GM23248 (cell line): ENCODE measurements around the gene SLC35D3. TPM values are rescaled to one million over a fixed set of nuclear protein-coding genes. Genes with fewer than 3 reads are reported as not detected.
"Not testable (repeated sequence)": the region's sequence is repeated elsewhere in the genome, so short reads cannot be mapped to it uniquely, and the experiment has no call there.

Experiments used
- DNase-seq: peaks from one replicate; pipeline ENCODE4 v3.0.0-alpha.2; 2015
- H2AFZ ChIP-seq: fragments of 200-600 bp; sonication (generic); 2 replicates; pipeline ENCODE4 v1.6.1; 2016; ENCODE audit warnings: antibody characterized with exemption
- H3F3A ChIP-seq: fragments of 200-600 bp; sonication (generic); 2 replicates; pipeline ENCODE4 v1.6.1; 2016; ENCODE audit warnings: mild to moderate bottlenecking, antibody characterized with exemption, mixed run types; ENCODE audit not compliant: insufficient read depth
- H3K27ac ChIP-seq: fragments of 200-600 bp; sonication (generic); 2 replicates; pipeline ENCODE4 v1.5.1; 2016; ENCODE audit warnings: mild to moderate bottlenecking
- H3K27me3 ChIP-seq: fragments of 200-600 bp; sonication (generic); replicated peaks from 2 replicates; pipeline ENCODE4 v1.6.1; 2016; ENCODE audit warnings: mild to moderate bottlenecking; ENCODE audit not compliant: insufficient read depth
- H3K36me3 ChIP-seq: fragments of 200-600 bp; sonication (generic); 2 replicates; pipeline ENCODE4 v1.6.1; 2016; ENCODE audit warnings: low read depth, mild to moderate bottlenecking
- H3K4me1 ChIP-seq: fragments of 200-600 bp; sonication (generic); 2 replicates; pipeline ENCODE4 v1.6.1; 2016; ENCODE audit warnings: mild to moderate bottlenecking; ENCODE audit not compliant: insufficient read depth
- H3K4me2 ChIP-seq: fragments of 200-600 bp; sonication (generic); one replicate; pipeline ENCODE4 v1.6.1; 2016; ENCODE audit warnings: mild to moderate bottlenecking; ENCODE audit not compliant: unreplicated experiment
- H3K4me3 ChIP-seq: fragments of 200-600 bp; sonication (generic); 2 replicates; pipeline ENCODE4 v1.5.1; 2016; ENCODE audit warnings: mild to moderate bottlenecking
- H3K79me2 ChIP-seq: fragments of 200-600 bp; sonication (generic); 2 replicates; pipeline ENCODE4 v1.6.1; 2016; ENCODE audit warnings: mild to moderate bottlenecking; ENCODE audit not compliant: insufficient read depth
- H3K9ac ChIP-seq: fragments of 200-600 bp; sonication (generic); 2 replicates; pipeline ENCODE4 v1.6.1; 2016; ENCODE audit warnings: mild to moderate bottlenecking
- H3K9me2 ChIP-seq: fragments of 200-600 bp; sonication (generic); 2 replicates; pipeline ENCODE4 v1.6.1; 2016; ENCODE audit warnings: mixed run types, mild to moderate bottlenecking, moderate library complexity; ENCODE audit not compliant: insufficient read depth
- H3K9me3 ChIP-seq: fragments of 200-600 bp; sonication (generic); one replicate; pipeline ENCODE4 v1.6.1; 2017; ENCODE audit warnings: low read depth
- H4K20me1 ChIP-seq: fragments of 200-600 bp; sonication (generic); 2 replicates; pipeline ENCODE4 v1.6.0; 2016; ENCODE audit not compliant: insufficient read depth
- EZH2 ChIP-seq: fragments of 200-600 bp; sonication (generic); IDR thresholded peaks from 2 replicates; pipeline ENCODE4 v1.6.1; 2018; ENCODE audit warnings: antibody characterized with exemption, mild to moderate bottlenecking; ENCODE audit not compliant: insufficient read depth, poor library complexity, severe bottlenecking
- EZH2phosphoT487 ChIP-seq: fragments of 200-600 bp; sonication (generic); IDR thresholded peaks from 2 replicates; pipeline ENCODE4 v1.6.1; 2018; ENCODE audit warnings: antibody characterized with exemption, moderate library complexity, mild to moderate bottlenecking, low read depth; ENCODE audit not compliant: insufficient read depth
- WGBS, 2 experiments: methylation state at CpG; one replicate each; pipeline ENCODE4 v1.1.6; 2015 to 2017; ENCODE audit warnings: low lambda C conversion rate in 2 of 2, low coverage in 1 of 2; ENCODE audit errors: missing lambda C conversion rate in 2 of 2; 5-methylcytosine and 5-hydroxymethylcytosine counted together
- in situ Hi-C: fragments of 300-500 bp; cut with MboI; formaldehyde crosslinking; loops from 2 replicates; pipeline ENCODE4 v1.15.0; 2020
- polyA plus RNA-seq: library from polyadenylated mRNA; unstranded; fragments of >200 nt; fragmentation: Nextera tagmentation; extraction: Ambion mirVana; gene quantifications from 2 replicates; pipeline ENCODE4 v1.2.1, GENCODE V29; 2016
- total RNA-seq: library from RNA; depleted of rRNA; stranded (reverse); fragments of >200 nt; shearing (Covaris generic); gene quantifications from 2 replicates; pipeline ENCODE4 v1.2.3, GENCODE V29; 2014

SLC35D3 gene
- total and polyA plus RNA-seq, 2 experiments from 2014 or later = not detected

DNA sequence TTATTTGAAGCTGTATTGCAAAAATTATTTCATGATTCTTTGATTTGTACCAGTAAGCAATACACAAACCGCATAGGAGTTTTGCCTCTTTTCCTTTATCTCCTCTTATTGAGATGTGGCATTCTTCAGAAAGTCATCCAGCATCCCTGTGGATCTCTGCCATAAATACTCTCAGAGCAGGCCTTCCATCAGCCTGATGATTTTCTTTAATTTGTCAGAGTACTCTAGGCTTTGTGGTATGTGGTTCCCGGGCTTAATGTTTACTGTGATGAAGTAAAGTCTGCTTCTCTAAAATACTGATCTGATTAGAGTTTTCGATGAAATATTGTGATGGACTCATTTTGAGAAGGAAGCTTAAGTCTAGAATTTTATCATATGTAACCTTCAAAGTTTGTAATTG is 31.1 kb upstream of the SLC35D3 start:
- no peaks in the 10 kb centered on the region for H3K4me1 ChIP-seq
- H3K9ac ChIP-seq = no peak overlapping the region
- in situ Hi-C loops = no loop called here
- 96 to 100% methylated on average over 3 of the region's 3 CpGs for WGBS, 2 experiments
- no peak overlapping the region for H3K4me2 ChIP-seq
- H3K79me2 ChIP-seq = no peaks in the 10 kb centered on the region
- H3K9me2 ChIP-seq = no peaks in the 10 kb centered on the region
- H3K27ac ChIP-seq = no peak overlapping the region
- no peak overlapping the region for H2AFZ ChIP-seq
- H3K27me3 ChIP-seq = no peaks in the 10 kb centered on the region
- no peak overlapping the region for H3K4me3 ChIP-seq
- no peak for DNase-seq
- H3K36me3 ChIP-seq = no peaks in the 10 kb centered on the region
- no peaks in the 10 kb centered on the region for H3F3A ChIP-seq
- no peak for TF ChIP-seq EZH2phosphoT487
- TF ChIP-seq EZH2 = no peak
- H4K20me1 ChIP-seq = no peaks in the 10 kb centered on the region
- no peaks in the 10 kb centered on the region for H3K9me3 ChIP-seq

DNA sequence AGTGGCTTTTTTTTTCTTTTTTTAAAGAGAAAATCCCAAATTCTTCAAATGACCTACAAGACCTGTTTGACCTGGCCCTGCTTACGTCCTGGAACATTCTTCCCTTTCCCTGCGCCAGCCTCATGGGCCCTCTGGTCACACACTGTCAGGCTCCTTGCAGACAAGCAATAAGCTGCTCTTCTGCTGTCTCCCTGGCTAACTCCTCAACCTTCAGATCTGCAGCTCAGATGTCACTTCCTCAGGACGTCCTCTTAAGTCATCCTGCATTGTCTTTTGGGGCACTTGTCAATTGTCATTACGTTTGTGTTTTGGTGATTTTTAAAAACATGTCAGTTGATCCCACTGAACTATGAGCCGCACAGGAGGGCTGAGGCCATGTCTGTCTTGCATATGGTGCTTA is 28.9 kb upstream of the SLC35D3 start:
- H4K20me1 ChIP-seq = no peaks in the 10 kb centered on the region
- H3K4me1 ChIP-seq = no peaks in the 10 kb centered on the region
- in situ Hi-C loops = no loop called here
- no peak overlapping the region for H3K4me2 ChIP-seq
- DNase-seq = no peak
- no peak overlapping the region for H3K9ac ChIP-seq
- H3K79me2 ChIP-seq = no peaks in the 10 kb centered on the region
- no peaks in the 10 kb centered on the region for H3K9me3 ChIP-seq
- no peaks in the 10 kb centered on the region for H3K9me2 ChIP-seq
- WGBS, 2 experiments = 73 to 74% methylated on average over 5 of the region's 5 CpGs
- TF ChIP-seq EZH2phosphoT487 (no peak), EZH2 (no peak)
- no peaks in the 10 kb centered on the region for H3K27me3 ChIP-seq
- no peak overlapping the region for H2AFZ ChIP-seq
- H3K4me3 ChIP-seq = no peak overlapping the region
- H3K27ac ChIP-seq = no peak overlapping the region
- no peaks in the 10 kb centered on the region for H3K36me3 ChIP-seq
- no peaks in the 10 kb centered on the region for H3F3A ChIP-seq

DNA sequence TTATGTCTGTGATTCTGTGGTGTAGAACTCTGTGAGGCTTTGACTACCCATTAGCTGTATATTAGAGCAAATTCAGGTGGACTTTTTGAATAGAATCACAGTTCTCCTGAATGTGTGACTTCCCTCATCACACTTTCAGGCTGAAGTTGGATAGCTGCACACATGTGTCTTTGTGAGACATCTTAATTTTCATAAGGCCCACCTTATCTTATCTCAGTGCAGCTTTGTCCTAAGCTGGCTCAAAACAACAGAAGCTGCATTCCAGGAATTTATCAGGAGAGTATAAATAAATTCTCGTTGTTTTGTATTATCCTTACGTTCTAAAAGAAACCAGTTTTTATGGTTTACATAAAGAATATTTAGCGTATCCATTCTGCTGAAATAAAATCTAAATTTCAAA is 26.2 kb upstream of the SLC35D3 start:
- no peak overlapping the region for H3K4me3 ChIP-seq
- DNase-seq = no peak
- no peak for TF ChIP-seq EZH2
- no peak for TF ChIP-seq EZH2phosphoT487
- H3K36me3 ChIP-seq = no peaks in the 10 kb centered on the region
- H3K4me2 ChIP-seq = no peak overlapping the region
- no peaks in the 10 kb centered on the region for H3F3A ChIP-seq
- in situ Hi-C loops = no loop called here
- H3K27me3 ChIP-seq = no peaks in the 10 kb centered on the region
- H3K27ac ChIP-seq = no peak overlapping the region
- no peaks in the 10 kb centered on the region for H3K4me1 ChIP-seq
- H3K9me3 ChIP-seq = no peaks in the 10 kb centered on the region
- WGBS, 2 experiments = 91 to 92% methylated on average over 3 of the region's 3 CpGs
- H2AFZ ChIP-seq = no peak overlapping the region
- no peaks in the 10 kb centered on the region for H4K20me1 ChIP-seq
- no peaks in the 10 kb centered on the region for H3K79me2 ChIP-seq
- H3K9me2 ChIP-seq = no peaks in the 10 kb centered on the region
- H3K9ac ChIP-seq = no peak overlapping the region

DNA sequence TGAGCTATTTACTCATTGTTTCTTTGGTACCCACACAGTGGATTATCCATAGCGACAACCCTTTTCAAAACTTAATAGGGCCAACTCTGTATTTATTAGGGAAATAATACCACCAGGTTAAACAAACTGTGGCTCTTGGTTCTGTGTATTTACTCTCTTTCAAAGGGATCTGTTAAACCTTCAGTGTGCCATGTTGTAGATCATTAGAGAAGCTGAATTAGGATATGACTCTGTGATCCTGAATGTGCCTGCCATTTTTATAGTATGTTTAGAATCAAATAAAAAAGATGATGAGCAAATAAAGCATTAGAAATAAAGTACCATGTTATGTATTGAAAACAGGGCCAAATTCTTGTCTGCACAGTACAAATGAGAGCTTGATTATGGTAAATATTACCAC is 25.0 kb upstream of the SLC35D3 start:
- DNase-seq = no peak
- no peak overlapping the region for H2AFZ ChIP-seq
- no peak overlapping the region for H3K4me2 ChIP-seq
- no peaks in the 10 kb centered on the region for H4K20me1 ChIP-seq
- in situ Hi-C loops = no loop called here
- H3K79me2 ChIP-seq = no peaks in the 10 kb centered on the region
- WGBS, 2 experiments = 89 to 100% methylated on average over 1 of the region's 1 CpG
- TF ChIP-seq EZH2 (no peak), EZH2phosphoT487 (no peak)
- H3K4me3 ChIP-seq = no peak overlapping the region
- no peaks in the 10 kb centered on the region for H3K27me3 ChIP-seq
- H3K9me2 ChIP-seq = no peaks in the 10 kb centered on the region
- H3F3A ChIP-seq = no peaks in the 10 kb centered on the region
- H3K9ac ChIP-seq = no peak overlapping the region
- H3K36me3 ChIP-seq = no peaks in the 10 kb centered on the region
- no peak overlapping the region for H3K27ac ChIP-seq
- H3K9me3 ChIP-seq = no peaks in the 10 kb centered on the region
- H3K4me1 ChIP-seq = no peaks in the 10 kb centered on the region

DNA sequence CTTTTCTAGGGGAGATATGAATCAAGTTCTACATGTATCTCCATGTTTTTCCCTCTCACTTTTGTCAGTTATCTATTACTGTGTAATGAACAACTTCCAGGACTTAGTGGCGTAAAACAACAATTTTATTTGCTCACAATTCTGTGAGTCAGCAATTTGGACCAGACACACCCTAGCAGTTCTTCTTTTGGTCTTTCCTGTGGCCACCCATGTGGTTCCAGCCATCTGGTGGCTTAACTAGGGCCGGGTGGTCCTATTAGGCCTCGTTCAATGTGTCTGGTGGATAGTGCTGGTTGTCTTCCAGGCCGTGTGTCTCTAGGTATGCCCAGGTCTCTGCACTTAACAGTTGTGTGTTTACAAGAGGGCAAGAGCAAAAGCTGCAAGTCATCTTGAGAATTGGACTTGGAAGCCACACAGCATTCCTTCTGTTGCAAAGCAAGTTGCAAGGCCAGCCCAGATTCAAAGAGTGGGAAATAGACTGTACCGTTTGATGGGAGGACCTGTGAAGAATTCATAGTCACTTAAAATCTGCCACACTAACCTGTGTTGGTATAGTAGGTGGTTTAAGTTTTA is 20.8 kb upstream of the SLC35D3 start:
- Histone ChIP-seq H3K9ac (no peak overlapping the region), H3K27ac (no peak overlapping the region), H3F3A (no peaks in the 10 kb centered on the region), H3K4me3 (no peak overlapping the region), H4K20me1 (no peaks in the 10 kb centered on the region), H2AFZ (no peak overlapping the region), H3K36me3 (no peaks in the 10 kb centered on the region), H3K9me3 (no peaks in the 10 kb centered on the region), H3K79me2 (no peaks in the 10 kb centered on the region), H3K27me3 (no peaks in the 10 kb centered on the region), H3K9me2 (no peaks in the 10 kb centered on the region), H3K4me1 (no peaks in the 10 kb centered on the region), H3K4me2 (no peak overlapping the region)
- whole genome bisulfite sequencing, 2 experiments = 88 to 89% methylated on average over 5 of the region's 5 CpGs
- no peak for DNase-seq
- in situ Hi-C loops = no loop called here
- TF ChIP-seq EZH2 (no peak), EZH2phosphoT487 (no peak)

DNA sequence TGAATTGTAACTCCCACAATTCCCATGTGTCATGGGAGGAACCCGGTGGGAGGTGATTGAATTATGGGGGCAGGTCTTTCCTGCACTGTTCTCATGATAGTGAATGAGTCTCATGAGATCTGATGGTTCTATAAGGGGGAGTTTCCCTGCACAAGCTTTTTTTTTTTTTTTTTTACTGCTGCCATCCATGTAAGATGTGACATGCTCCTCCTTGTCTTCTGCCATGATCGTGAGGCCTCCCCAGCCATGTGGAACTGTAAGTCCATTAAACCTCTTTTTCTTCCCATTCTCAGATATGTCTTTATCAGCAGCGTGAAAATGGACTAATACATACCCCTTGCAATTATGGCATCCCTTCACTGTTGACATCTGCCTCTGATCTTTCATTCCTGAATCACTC is 17.6 kb upstream of the SLC35D3 start:
- H3F3A ChIP-seq, H3K27me3 ChIP-seq, DNase-seq, H3K79me2 ChIP-seq, H4K20me1 ChIP-seq, in situ Hi-C loops, H3K27ac ChIP-seq, H3K9me3 ChIP-seq, H3K9ac ChIP-seq, H2AFZ ChIP-seq, H3K36me3 ChIP-seq, H3K4me2 ChIP-seq, H3K9me2 ChIP-seq, H3K4me1 ChIP-seq, H3K4me3 ChIP-seq: not testable (repeated sequence)
- WGBS, 2 experiments = 96 to 97% methylated on average over 3 of the region's 3 CpGs
